Right lobe of liver (tissue), 4 donors: Measurements from ENCODE around the gene KRTAP9-3.

Experiments
- POLR2A ChIP-seq: fragments of 450-650 bp; IDR thresholded peaks from one replicate; pipeline ENCODE4 v1.6.1; 2017; ENCODE audit warnings: antibody characterized with exemption, mild to moderate bottlenecking
- TF ChIP-seq, protein P1 (sequence below), 4 donors: fragments of 200-600 bp in 3 of 4; fragments of 450-650 bp in 1 of 4; IDR thresholded peaks; one replicate each; pipeline versions ENCODE4 v1.5.1 to v1.8.0; 2016 to 2022; ENCODE audit warnings: antibody characterized with exemption in 4 of 4, mild to moderate bottlenecking in 2 of 4
- donor health status: DM: no; HTN: no; CAD: no.
- donor health status: DM: no; HTN: no; CAD: no.
- donor health status: DM: no; HTN: yes; CAD: no.

DNA sequence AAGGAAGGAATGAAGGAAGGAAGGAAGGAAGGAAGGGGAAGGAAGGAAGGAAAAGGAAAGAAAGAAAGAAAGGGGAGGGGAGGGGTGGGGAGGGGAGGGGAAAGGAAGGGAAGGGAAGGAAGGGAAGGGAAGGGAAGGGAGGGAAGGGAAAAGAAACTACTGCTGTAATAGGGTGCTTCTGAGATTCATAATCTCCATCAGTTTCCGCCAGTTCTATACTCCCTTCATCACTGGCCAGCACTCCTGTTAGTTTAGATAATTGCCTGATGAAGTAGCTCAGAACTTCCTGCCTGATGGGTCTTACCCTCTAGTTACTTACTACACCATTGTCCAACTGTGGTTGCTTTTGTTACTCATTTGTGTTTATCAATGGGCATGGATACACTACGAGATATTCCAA is 31.0 kb downstream of the KRTAP9-3 start:
- TF ChIP-seq, protein P1, sequence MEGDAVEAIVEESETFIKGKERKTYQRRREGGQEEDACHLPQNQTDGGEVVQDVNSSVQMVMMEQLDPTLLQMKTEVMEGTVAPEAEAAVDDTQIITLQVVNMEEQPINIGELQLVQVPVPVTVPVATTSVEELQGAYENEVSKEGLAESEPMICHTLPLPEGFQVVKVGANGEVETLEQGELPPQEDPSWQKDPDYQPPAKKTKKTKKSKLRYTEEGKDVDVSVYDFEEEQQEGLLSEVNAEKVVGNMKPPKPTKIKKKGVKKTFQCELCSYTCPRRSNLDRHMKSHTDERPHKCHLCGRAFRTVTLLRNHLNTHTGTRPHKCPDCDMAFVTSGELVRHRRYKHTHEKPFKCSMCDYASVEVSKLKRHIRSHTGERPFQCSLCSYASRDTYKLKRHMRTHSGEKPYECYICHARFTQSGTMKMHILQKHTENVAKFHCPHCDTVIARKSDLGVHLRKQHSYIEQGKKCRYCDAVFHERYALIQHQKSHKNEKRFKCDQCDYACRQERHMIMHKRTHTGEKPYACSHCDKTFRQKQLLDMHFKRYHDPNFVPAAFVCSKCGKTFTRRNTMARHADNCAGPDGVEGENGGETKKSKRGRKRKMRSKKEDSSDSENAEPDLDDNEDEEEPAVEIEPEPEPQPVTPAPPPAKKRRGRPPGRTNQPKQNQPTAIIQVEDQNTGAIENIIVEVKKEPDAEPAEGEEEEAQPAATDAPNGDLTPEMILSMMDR (IDR thresholded peaks at IDR 0.05) = no peak
- no peak for TF ChIP-seq POLR2A
